Measurements from ENCODE around the gene AXL. TPM values are rescaled to one million over a fixed set of nuclear protein-coding genes. Genes with fewer than 3 reads are reported as not detected.
"Not testable (repeated sequence)": the region's sequence is repeated elsewhere in the genome, so short reads cannot be mapped to it uniquely, and the experiment has no call there.

The AXL gene
- total and polyA plus RNA-seq, 2 of the 8 experiments (the other 6 are each of a cell fraction or from before 2014, with no cell fraction given) = 35.3 to 51.0 TPM

DNA sequence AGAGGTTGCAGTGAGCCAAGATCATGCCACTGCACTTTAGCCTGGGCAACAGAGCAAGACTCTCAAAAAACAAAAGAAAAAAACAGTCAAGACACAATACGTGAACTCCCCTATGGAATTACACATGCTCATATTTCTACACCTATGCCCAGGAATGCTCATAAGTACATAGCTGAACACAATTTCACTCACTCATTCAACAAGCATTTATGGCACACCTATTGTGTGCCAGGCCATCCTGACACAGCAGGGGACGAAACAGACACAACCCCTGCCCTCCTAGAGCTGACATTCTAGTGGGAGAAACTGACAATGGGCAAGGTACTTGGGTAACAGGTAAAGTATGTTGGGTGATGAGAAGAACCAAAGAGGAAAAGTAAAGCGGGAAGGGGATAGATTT lies 9.5 kb downstream of the AXL start (continued):
- TF ChIP-seq, protein P1, sequence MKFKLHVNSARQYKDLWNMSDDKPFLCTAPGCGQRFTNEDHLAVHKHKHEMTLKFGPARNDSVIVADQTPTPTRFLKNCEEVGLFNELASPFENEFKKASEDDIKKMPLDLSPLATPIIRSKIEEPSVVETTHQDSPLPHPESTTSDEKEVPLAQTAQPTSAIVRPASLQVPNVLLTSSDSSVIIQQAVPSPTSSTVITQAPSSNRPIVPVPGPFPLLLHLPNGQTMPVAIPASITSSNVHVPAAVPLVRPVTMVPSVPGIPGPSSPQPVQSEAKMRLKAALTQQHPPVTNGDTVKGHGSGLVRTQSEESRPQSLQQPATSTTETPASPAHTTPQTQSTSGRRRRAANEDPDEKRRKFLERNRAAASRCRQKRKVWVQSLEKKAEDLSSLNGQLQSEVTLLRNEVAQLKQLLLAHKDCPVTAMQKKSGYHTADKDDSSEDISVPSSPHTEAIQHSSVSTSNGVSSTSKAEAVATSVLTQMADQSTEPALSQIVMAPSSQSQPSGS (IDR thresholded peaks at IDR 0.05; ENCODE audit: low read length) = no peak

DNA sequence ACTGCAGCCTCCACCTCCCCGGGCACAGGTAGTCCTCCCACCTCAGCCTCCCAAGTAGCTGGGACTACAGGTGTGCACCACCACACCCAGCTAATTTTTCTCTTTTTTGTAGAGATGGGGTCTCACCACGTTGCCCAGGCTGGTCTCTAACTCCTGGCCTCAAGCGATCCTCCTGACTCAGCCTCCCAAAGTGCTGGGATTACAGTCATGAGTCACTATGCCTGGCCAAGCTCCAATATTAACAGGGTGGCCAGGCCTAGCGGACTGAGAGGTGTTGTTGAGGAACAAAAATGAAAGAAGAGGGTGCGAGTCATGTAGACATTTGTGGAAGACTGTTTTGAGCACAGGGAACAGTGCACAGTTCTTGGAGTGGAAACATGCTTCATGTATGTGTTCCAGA lies 10.3 kb downstream of the AXL start:
- not testable (repeated sequence) for H3K4ac ChIP-seq (replicated peaks; ENCODE audit: insufficient read length, low read depth, low read length); FAIRE-seq; H2AFZ ChIP-seq (ENCODE audit: low read length); H4K91ac ChIP-seq (replicated peaks; ENCODE audit: insufficient read length, low read length); H3K9ac ChIP-seq (replicated peaks in 1 of 4; ENCODE audit: extremely low read depth in 1 of 4, low read depth in 3 of 4, low read length in 3 of 4); H3K14ac ChIP-seq (ENCODE audit: insufficient read length); H3K4me2 ChIP-seq (ENCODE audit: insufficient read depth in 1 of 2, low read depth in 2 of 2, low read length in 2 of 2); H3K27ac ChIP-seq (ENCODE audit: low read depth, low read length); H3K9me3 ChIP-seq (ENCODE audit: insufficient read depth in 2 of 2, low read depth in 1 of 2, low read length in 1 of 2); H3K27me3 ChIP-seq (replicated peaks in 1 of 4; ENCODE audit: control insufficient read depth in 3 of 4, extremely low read depth in 1 of 4, insufficient read depth in 3 of 4, low read length in 3 of 4); H3K23ac ChIP-seq (ENCODE audit: insufficient read length); H2BK20ac ChIP-seq (ENCODE audit: low read length); H2BK120ac ChIP-seq (replicated peaks; ENCODE audit: low read depth, low read length); H4K8ac ChIP-seq (ENCODE audit: extremely low read depth, insufficient read depth, low read length); H3K4me3 ChIP-seq (ENCODE audit: extremely low read depth in 1 of 4, insufficient read depth in 2 of 4, low read depth in 3 of 4, low read length in 4 of 4); DNase-seq (ENCODE audit: low read depth in 1 of 2, low spot score in 2 of 2); H3K56ac ChIP-seq (replicated peaks; ENCODE audit: insufficient read length, low read depth, low read length); H4K5ac ChIP-seq (ENCODE audit: insufficient read length, low read depth, low read length); H3K79me1 ChIP-seq (ENCODE audit: low read depth, low read length); H3K79me2 ChIP-seq (ENCODE audit: control insufficient read depth in 1 of 2, insufficient read depth in 2 of 2, low read length in 2 of 2); H3K18ac ChIP-seq (ENCODE audit: extremely low read depth, low read length)
- peak overlapping the region; percentile 54; the same call in 1 of the 2 replicates for H2BK15ac ChIP-seq (ENCODE audit: low read length)
- peak overlapping the region; percentile 99; the same call in 1 of the 2 replicates for H2AK5ac ChIP-seq (ENCODE audit: low read depth, low read length)
- H3K23me2 ChIP-seq (ENCODE audit: low read depth, low read length) = peaks cover 16% of the 10 kb centered on the region
- ChIA-PET CTCF (ENCODE audit: partially characterized antibody) (interaction anchor here (1.3 to 1.7 kb wide), 2 partner anchors 32 to 33 kb away, joined by 5 to 7 read pairs; no protein-coding TSS in a partner anchor), POLR2A (ENCODE audit: partially characterized antibody) (interaction anchor here (0.9 to 1.7 kb wide), 7 partner anchors 8 to 79 kb away, joined by 3 to 4 read pairs (median 4); partner anchors contain the start of gene AXL)
- WGBS, 2 experiments (ENCODE audit: extremely low coverage in 1 of 2, insufficient coverage in 1 of 2, insufficient read length in 1 of 2, insufficient replicate concordance in 2 of 2, low coverage in 1 of 2, low lambda C conversion rate in 2 of 2, missing lambda C conversion rate in 1 of 2) = 96% methylated on average over 5 of the region's 5 CpGs; no CpG with 5 or more reads in 1 of the 2 experiments
- H4K20me1 ChIP-seq (replicated peaks in 1 of 2; ENCODE audit: control insufficient read depth in 1 of 2, insufficient read depth in 2 of 2, low read length in 2 of 2) = peaks cover 0 to 11% of the 10 kb centered on the region in 2 experiments
- H3K4me1 ChIP-seq (replicated peaks in 1 of 4; ENCODE audit: control insufficient read depth in 3 of 4, insufficient read depth in 4 of 4, low read length in 3 of 4) = peaks cover 8 to 16% (median 11%) of the 10 kb centered on the region in 4 experiments
- H2BK12ac ChIP-seq (ENCODE audit: low read depth, low read length) = peak overlapping the region; percentile 78
- H3K36me3 ChIP-seq (ENCODE audit: control insufficient read depth in 2 of 4, insufficient read depth in 4 of 4, low read length in 3 of 4) = peaks cover 0 to 17% (median 1%) of the 10 kb centered on the region in 4 experiments; a peak in 4 of 8 replicates
- 0 out of 2 replicates have a peak overlapping the region, but pooled peaks have one; percentile 54 for H2BK5ac ChIP-seq (ENCODE audit: low read depth, low read length)

All from H1 (cell line).